RPMI8226 (cell line): ENCODE measurements around the gene BMS1.
A peak's percentile ranks its signal among the peaks of the same experiment; 100 is the strongest.
"Not testable (repeated sequence)": the region's sequence is repeated elsewhere in the genome, so short reads cannot be mapped to it uniquely, and the experiment has no call there.

Source experiments
- DNase-seq: peaks from one replicate; pipeline ENCODE4 v3.0.0-alpha.2; 2015

BMS1 gene

DNA sequence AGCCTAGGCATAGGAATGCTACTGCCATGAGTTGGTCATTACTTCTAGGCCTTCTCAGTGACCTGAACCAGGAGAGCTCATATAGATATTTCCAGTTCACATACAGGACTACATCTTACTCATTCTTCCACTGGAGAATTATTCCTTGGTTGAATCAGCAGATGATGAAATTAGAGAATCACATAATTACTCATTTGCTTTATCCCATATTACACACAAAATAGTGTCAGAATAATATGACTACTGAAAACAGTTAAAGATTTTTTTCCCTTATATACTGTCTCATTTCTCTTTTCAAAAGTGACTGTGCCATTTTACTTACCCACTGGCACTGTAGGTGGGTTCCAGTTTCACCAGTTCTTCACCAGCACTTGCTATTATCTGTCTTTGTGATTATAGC lies 18.5 kb downstream of the BMS1 start:
- DNase-seq: no peak

DNA sequence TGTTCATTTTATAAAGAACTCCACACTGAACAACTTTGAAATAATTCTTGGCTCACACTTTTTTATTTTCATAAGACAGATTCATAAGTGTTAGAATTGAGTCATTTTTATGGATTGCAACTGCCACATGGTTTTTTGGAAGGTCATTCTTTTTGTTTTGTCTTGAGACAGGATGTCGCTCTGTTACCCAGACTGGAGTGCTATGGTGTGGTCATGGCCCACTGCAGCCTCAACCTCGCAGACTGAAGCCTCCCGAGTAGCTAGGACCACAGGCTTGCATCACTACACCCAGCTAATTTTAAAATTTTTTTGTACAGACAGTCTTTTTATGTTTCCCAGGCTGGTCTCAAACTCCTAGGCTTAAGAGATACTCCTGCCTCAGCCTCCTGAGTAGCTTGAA lies 20.3 kb downstream of the BMS1 start:
- DNase-seq: no peak

DNA sequence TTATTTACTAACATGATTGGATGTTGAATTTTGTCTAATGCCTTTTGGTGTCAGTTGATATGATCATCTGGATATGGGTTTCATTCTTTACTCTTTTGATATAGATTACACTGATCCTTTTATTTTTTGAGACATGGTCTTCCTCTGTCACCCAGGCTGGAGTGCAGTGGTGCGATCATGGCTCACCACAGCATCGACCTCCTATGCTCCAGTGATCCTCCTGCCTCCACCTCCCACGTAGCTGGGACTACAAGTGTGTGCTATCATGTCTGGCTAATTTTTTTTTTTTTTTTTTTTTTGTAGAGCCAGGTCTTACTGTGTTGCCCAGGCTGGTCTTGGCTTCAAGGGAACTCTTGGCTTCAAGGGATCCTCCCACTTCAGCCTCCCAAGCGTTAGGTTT lies 27.1 kb downstream of the BMS1 start:
- DNase-seq: no peak

DNA sequence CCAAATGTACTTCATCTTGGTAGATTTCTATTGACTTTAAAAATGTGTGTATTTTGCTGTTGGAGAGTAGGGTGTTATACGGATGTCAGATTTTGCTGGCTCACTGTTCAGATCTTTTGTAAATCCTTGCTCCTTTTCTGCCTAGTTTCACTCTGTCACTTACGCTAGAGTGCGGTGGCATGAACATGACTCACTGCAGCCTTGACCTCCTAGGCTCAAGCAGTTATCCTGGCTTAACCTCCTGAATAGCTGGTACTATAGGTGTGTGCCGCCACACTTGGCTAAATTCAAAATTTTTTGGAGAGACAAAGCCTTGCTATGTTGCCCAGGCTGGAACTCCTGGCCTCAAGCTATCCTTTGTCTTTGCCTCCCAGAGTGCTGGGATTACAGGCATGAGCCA lies 29.4 kb downstream of the BMS1 start:
- DNase-seq: no peak

DNA sequence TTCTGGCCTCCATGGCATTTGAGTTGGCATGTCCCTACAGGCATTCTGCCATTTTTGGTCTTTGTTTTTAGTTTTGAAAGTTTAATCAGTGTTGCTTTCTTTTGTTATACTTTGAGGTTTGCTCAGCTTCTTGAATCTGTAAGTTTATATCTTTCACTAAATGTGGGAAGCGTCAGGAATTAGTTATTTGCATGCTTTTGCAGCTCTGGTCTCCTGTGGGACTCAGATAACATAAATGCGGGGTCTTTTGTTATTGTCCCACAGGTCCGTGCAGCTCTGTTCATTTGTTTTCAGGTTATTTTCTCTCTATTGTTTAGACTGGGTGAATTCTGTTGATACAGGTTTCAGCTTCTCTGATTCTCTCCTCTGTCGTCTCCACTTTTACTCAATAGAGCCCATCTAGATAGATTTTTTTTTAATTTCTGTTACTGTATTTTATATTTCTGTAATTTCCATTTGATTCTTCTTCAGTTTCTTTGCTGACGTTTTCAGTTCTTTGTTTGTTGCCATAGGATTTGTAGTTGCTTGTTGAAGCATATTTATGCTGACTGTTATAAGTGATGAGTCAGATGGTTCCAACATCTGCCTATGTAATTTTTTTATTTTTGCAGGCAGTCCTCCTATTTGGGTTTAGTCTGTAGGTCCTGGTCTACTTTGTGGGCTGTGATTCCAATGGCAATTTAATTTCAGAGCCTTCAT lies 31.5 kb downstream of the BMS1 start:
- not testable (repeated sequence) for DNase-seq

DNA sequence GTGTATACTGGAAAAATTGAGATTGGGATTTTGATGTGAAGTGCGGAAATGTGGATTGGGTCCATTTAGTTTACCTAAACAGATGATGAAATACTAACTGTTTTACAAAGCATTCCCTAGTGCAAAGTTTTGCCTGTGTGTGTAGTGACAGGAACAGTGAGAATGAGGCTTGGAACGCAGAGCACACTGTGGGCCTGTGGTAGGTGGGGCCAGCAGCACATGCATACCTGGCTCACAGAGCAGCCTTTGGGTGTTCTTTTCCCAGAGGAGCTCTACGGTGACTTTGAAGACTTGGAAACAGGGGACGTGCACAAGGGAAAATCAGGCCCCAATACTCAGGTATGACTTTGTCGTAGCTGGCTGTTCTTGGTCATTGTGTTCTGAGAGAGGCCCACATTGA lies 33.7 kb downstream of the BMS1 start:
- DNase-seq: not testable (repeated sequence)

DNA sequence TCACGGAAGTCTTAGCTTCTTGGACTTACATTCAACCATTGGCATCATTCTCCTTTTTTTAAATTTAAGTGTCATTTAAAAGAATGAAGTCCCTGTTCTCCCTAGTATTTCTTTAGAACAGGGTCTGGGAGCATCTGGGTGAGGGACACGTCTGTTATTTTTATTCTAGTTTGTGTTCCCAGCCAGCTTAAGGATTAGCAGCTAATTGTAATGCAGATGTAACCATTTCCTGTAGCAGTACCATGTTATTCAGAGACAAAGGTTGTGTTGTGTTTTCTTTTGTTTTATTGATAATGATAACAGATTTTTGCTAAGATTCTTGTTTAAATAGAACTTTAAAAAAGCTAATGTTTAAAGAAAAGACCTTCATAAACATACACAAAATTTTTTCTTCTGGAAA lies 34.3 kb downstream of the BMS1 start:
- no peak for DNase-seq

DNA sequence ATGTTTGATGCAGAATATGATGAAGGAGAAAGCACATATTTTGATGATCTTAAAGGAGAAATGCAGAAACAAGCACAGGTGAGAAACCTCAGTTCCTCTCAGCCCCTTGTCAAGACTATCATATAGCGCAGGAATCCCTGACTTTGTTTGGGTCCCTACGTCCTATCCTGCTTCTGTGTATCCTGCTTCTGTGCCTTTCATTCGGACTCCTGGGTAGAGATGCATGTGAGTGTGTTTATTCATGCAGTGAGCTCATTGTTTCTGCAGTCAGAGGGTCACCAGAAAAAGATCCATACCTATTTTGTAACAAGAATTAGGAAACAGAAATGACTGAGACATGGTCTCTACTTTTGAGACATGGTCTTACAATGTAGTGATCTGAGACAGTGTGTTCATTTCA lies 34.8 kb downstream of the BMS1 start:
- DNase-seq: not testable (repeated sequence)

DNA sequence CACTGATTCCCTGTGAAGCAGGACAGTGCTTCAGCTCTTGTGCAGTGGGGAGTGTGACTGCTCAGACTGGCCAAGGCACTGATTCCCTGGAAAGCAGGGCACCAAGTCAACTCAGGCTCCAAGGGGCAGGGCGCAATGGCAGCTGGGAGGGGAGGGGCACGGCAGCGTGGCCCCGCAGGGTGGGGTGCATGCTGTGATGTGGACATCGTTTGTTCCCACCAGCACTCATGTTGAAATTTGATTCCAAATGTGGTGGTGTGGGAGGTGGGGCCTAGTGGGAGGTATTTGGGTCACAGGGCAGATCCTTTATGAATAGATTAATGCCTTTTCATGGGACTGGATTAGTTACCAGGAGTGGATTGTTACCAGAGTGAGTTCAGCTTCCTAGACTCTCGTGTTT lies 44.2 kb downstream of the BMS1 start:
- DNase-seq: not testable (repeated sequence)

DNA sequence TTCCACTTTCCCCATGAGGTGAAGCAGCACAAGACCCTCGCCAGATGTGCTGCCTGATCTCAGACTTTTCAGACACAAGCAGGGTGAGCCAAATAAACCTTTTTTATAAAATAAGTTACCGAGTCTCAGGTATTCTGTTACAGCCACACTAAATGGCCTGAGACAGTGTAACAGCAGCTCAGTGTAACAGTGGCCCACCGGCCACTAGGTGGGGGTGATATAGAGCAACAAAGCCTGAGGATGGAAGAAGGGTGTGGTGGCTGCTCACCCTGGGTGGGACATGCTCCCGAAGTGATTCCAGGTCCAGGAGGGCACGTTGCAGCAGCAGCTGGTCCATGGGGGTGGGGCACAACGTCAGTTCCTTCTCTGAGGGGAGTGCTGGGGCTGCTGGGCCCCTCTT lies 44.6 kb downstream of the BMS1 start:
- DNase-seq: no peak

DNA sequence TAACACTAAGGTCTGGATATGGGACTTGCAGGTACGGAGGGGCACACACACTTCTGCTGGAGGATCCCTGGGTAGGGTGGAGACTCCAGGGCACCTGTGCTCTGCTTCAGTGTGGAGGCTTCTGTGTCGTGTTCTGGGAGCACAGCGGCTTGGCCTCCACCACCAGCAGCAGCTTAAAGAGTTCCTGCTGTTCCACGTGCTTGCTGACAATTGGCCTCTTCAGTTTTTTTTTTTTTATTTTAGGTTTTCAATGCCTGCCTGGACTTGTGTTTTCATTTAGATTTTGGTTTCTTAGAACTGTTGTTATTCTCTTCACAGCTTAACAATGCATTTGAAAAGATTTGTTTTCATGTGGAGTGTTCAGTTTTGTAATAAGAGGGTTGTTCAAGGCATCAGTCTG lies 45.8 kb downstream of the BMS1 start:
- DNase-seq: not testable (repeated sequence)

DNA sequence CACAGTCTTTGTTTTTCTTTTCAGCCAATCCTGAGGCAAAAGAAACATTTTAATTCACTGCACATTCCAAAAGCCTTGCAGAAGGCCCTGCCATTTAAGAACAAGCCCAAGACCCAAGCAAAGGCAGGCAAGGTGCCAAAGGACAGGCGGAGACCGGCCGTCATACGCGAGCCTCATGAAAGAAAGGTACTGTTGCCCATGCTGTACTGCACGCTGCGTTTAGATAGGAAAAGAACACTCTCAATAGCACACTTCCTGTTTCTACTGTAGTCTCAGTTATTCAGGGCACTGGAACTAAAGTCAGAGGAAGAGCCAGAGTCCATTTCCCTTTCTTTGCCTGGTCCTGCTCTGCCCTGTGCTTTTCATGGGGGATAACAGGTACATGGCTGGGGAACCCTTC lies 47.6 kb downstream of the BMS1 start:
- no peak for DNase-seq

DNA sequence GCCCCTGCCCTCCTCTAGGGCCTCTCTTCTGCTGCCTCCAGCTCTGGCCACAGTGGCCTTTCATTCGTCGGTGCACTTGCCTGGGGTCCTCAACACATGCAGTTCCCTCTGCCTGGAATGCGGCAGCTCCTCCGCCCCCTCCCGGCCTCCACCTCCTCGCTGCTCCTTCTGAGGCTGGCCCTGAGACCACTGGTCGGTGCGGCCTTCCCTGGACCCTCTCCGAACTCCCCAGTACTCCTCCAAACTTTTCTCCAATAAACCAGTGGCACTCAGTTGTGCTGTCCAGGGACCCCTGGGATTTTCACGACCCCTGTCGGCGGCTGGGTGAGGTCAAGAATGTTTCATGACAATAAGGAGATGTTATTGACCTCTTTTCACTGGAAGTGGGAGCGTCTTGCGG lies 53.5 kb downstream of the BMS1 start:
- DNase-seq: no peak

DNA sequence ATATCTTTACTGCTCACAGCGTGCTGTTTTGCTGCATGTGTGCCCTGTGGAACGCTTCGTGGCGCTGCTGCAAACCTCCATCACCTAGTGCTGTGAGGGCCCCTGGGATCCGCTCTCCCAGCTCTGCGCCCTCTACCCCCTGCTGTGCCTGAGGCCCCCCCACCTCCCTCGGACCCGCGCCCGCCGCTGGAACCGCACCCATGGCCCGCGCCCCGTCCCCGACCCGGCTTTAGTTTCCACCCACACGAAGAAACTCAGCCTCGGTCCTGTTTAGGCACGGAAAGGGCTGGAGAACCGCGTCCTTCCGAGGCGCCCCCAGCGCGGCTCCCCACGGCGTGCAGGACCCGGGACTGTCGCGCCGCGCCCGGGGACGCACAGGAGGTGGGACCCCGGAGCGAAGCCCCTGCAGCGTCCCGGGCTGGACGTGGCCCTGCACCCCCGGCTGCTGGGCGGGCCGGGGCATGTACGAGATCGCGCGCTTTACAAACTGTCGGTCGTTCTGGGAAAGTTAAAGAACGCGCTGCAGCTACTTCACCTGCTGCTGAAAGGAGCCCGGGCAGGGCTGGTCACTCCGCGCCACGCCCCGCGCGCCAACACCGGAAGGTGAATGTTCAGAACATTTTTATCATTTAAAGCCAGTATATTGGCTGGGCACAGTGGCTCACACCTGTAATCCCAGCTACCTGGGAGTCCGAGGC lies 54.3 kb downstream of the BMS1 start:
- no peak for DNase-seq

DNA sequence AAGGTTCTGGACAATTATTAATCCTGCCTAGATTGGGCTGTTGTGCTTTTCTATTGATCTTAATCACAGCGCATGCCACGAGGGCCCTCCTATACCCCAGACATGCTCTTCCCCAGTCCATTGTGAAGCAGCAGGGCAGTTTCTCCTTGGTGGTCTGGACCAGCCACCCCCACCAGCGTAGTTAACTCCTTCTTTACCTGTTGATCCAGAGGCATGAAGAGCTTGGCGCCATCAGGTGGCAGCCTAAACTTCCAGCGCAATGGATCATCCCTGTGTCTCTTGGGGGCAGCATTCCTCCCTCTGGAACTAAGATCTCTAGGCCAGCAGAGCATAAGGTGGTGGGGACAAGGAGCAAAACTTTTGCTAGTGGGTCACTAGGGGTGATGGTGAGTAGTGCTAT lies 62.2 kb downstream of the BMS1 start:
- DNase-seq: not testable (repeated sequence)

DNA sequence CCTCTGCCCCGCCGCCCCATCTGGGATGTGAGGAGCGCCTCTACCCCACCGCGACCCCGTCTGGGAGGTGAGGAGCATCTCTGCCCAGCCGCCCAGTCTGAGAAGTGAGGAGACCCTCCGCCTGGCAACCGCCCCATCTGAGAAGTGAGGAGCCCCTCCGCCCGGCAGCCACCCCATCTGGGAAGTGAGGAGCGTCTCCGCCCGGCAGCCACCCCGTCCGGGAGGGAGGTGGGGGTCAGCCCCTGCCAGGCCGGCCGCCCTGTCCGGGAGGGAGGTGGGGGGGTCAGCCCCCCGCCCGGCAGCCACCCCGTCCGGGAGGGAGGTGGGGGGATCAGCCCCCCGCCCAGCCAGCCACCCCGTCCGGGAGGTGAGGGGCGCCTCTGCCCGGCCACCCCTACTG lies 64.7 kb downstream of the BMS1 start:
- DNase-seq: not testable (repeated sequence)

DNA sequence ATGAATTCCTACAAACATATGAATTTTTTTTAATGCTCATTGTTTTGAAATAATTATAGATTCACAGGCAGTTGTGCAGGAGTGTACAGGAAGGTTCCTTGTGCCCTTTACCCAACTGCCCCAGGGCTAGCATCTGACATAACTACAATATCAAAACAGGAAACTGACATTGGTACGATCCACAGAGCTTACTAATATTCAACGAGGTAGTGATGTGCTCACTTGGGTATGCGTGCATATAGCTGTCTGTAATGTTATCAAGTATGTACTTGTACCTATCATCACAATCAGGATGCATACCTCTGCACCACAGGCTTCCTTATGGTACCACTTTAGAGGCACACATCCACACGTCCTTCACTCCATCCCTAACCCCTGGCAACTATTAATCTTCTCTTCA lies 68.3 kb downstream of the BMS1 start:
- DNase-seq: no peak

DNA sequence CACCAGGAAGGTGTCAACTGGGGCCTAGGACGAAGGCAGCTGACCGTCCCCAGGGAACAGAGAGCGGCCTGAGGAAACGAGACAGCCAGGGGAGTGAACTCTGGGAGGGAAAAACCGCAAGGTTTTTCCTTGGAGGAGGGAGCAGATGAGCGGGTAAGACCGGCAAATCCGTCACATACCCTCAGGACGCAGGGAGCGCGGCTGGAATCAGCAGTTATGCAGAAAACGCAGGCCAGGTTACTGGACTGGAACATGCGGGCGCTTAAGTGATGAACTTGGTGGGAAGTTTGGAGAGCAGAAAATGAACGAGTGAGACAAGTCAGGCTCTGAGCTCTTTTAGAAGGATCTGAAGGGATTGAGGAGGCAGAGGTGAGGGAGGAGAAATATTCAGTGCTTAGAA lies 76.7 kb downstream of the BMS1 start:
- no peak for DNase-seq

DNA sequence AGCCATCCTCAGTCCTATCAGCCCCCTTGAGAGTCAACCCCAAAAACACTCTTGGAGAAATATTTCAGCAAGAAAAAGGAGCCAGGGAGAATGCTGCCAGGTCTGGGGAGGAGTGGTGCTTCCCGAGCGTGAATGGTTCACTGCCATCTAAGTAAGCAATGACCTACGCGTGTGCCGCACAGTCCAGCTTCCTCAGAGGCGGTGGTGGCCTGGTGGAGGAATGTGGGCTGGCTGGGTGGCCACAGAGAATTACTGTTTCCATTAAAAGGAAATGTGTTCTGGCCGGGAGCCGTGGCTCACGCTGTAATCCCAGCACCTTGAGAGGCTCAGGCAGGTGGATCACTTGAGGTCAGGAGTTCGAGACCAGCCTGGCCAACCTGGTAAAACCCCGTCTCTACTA lies 77.4 kb downstream of the BMS1 start:
- not testable (repeated sequence) for DNase-seq

DNA sequence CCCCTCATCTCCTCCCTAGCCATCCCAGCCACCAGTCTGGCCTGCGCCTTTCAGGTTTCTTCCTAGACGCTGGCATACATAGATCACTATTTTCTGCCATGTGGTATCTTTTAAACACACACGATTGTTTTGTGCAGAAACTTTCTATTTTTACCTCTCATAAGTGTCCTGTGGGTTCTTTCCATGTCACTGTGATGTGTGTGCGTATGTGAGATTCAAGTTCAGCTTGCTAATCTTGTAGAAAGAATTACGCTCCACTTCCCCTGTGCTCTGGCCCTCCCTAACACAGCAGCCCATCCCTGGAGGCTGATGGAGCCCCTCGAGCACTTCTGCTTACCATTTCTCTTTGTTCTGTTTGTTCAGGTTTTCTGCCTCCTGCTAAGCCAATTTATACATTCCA lies 80.2 kb downstream of the BMS1 start:
- DNase-seq: not testable (repeated sequence)

DNA sequence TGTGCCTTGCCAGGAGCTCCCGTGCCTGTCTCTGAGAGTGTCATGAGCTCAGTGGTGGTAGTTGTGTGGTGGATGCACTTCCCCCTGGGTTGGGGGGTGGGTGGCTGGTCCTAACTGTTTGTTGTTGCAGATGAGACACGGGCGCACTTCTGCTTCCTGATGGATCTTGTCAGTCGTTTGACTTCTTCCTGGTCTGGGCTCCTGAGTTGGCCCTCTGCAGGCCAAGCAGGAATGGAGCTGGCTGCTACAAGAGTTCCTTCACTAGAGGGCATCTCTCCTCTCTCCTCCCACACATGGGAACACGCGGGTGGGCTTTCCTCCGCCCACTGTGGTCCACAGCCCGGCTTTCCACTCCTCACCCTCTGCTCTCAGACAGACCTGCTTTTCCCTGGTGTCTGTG lies 82.0 kb downstream of the BMS1 start:
- no peak for DNase-seq

DNA sequence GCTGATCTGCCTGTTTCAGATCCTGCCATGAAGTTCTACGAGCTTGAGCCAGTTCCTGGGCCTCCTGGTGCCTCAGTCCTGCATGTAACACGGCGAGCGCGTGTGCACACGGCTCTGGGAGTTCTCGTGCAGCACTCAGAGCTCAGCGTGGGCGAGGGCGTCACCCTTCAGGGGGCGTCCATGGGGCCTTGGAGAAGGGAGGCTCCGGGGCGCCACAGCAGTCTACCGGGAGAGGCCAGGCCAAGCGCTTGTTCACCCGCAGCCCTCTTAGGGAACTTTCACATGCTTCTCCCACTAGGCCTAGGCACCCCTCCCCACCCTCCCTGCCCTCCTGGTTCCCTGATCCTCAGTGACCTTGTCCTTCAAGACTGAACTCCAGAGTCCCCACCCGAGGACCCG lies 83.1 kb downstream of the BMS1 start:
- no peak for DNase-seq

DNA sequence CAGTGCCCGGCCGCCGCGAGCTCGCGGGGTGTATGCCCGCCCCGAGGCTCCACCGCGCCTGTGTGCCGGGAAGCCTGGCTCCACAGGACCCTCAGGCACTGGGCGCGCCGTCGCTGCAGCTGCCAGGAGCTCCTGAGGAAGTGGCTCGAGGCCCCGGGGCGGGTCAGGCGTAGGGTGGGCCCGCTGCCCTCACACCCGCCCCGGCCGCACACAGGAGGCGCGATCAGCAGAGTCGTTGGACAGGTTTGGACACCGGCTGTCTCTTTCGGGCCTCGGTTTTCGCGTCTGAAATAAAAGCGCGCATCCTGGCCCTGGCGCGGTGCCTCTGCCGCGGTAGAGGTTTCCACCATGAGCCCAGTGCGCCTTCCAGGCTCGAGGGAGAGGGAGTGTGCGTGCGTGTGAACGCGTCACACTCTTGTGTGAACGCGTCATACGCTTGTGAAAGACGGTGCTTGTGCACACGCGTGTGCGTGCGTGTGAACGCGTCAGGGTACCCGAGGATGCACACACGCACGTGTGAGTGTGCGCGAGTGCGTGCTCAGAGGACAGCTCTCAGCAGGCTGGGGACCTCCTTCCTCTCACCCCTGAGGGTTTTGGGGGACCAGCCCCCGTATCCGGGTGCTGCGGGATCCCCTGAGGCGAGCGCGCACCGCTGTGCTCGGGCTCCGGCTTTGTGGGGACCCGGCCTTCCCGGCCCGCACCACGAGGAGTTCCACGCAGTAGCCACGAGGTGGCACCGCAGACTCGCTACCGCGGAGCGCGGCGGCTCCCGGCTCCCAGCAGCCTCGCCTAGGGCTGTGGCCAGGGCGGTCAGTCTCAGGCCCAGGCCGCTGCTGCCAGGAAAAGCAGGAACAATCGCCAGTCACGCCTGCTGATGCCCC lies 83.8 kb downstream of the BMS1 start:
- peak; percentile 68 for DNase-seq

DNA sequence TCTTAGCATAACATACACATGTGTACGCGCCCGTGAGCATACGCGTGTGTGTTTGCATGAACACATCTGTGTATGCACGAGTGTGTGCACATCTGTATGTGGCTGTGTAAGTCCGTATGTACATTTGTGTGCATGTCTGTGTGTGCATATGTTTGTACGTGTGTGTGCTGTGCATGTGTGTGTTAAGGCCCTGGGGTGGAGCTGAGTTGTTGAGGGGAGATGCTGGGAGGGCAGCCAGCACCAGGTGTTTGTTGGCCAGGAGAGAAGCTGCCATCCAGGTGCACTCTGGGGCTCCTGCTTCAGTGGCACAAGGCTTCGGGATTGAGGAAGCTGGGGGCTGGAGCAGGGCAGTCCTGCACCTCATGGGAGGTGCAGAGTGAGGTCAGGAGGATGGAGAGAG lies 85.0 kb downstream of the BMS1 start:
- DNase-seq: no peak
